Motor neuron (in vitro differentiated cells): ENCODE results near the gene PPP1R13B. TPM values are rescaled to one million over a fixed set of nuclear protein-coding genes. Genes with fewer than 3 reads are reported as not detected.
"Not testable (repeated sequence)": the region's sequence is repeated elsewhere in the genome, so short reads cannot be mapped to it uniquely, and the experiment has no call there.

ENCODE experiments used
- ATAC-seq, 8 experiments: fragments of 200-7000 bp; cut with Tn5 transposase; replicated peaks in 6 of 8; 2 replicates each; pipeline ENCODE4 v1.8.0; 2021; ENCODE audit warnings: mild to moderate bottlenecking in 8 of 8, moderate library complexity in 8 of 8
- H3K27ac ChIP-seq, 2 donors: fragments of 250-450 bp; sonication (Bioruptor Pico); 2 replicates each; pipeline ENCODE4 v1.9.0; 2021; ENCODE audit warnings: antibody characterized with exemption in 2 of 2, mild to moderate bottlenecking in 2 of 2, moderate library complexity in 1 of 2
- H3K4me1 ChIP-seq, 2 donors: fragments of 250-450 bp; sonication (Bioruptor Pico); replicated peaks in 1 of 2; 2 replicates each; pipeline ENCODE4 v1.6.1; 2021; ENCODE audit warnings: antibody characterized with exemption in 2 of 2, mild to moderate bottlenecking in 2 of 2, moderate library complexity in 1 of 2
- H3K4me3 ChIP-seq, 5 donors: fragments of 250-450 bp; sonication (Bioruptor Pico); 2 replicates each; pipeline ENCODE4 v1.9.0; 2021; ENCODE audit warnings: antibody characterized with exemption in 5 of 5, mild to moderate bottlenecking in 5 of 5, moderate library complexity in 4 of 5
- WGBS, 10 experiments: fragments of 450-650 bp; shearing (Covaris generic); methylation state at CpG; one replicate each; pipeline ENCODE4 v1.0.0; 2022; 5-methylcytosine and 5-hydroxymethylcytosine counted together
- in situ Hi-C, 9 experiments: fragments of 400-800 bp; cut with MboI; loops; one replicate each; pipeline ENCODE4 v1.15.0; 2021; ENCODE audit warnings: low sequenced_read_pairs in 9 of 9, low pct_unique_long_range_greater_than_20kb in 2 of 9; ENCODE audit not compliant: unreplicated experiment in 9 of 9
- total RNA-seq, 8 experiments: library from RNA; unstranded; fragments of 300-600 nt; gene quantifications; 2 replicates each; pipeline versions ENCODE4 v1.2.3 to v1.2.4, GENCODE V29; 2022

PPP1R13B gene
- total RNA-seq, 8 experiments from 2014 or later = 3.0 to 10.6 (median 8.6) TPM

DNA sequence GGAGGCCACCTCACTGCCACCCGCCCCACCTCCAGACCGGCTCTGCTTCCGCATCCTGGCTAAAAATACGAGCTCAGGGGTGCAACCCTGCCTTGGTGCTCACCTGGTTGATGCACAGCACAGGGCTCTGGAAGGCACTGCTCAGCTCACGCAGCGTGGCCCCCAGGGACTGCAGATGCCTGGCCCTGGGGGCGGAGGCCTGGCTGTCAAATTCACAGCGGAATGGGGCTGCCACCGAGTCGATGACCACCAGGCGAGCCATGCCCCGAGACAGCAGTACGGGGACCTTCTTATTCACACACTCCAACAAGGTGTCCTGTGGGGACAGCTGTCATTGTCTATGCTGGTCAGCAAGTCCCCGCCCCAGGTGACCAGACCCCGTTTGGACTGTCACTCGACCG lies 148.1 kb downstream of the PPP1R13B start:
- no peaks in the 10 kb centered on the region for H3K4me1 ChIP-seq
- in situ Hi-C loops = no loop called here
- H3K27ac ChIP-seq = no peak overlapping the region
- no peak overlapping the region for H3K4me3 ChIP-seq
- WGBS, 10 experiments = 100% methylated on average over 1 to 3 of the region's 17 CpGs; no CpG with 5 or more reads in 6 of the 10 experiments
- ATAC-seq = peak in 1 of 8 experiments; percentile 7

DNA sequence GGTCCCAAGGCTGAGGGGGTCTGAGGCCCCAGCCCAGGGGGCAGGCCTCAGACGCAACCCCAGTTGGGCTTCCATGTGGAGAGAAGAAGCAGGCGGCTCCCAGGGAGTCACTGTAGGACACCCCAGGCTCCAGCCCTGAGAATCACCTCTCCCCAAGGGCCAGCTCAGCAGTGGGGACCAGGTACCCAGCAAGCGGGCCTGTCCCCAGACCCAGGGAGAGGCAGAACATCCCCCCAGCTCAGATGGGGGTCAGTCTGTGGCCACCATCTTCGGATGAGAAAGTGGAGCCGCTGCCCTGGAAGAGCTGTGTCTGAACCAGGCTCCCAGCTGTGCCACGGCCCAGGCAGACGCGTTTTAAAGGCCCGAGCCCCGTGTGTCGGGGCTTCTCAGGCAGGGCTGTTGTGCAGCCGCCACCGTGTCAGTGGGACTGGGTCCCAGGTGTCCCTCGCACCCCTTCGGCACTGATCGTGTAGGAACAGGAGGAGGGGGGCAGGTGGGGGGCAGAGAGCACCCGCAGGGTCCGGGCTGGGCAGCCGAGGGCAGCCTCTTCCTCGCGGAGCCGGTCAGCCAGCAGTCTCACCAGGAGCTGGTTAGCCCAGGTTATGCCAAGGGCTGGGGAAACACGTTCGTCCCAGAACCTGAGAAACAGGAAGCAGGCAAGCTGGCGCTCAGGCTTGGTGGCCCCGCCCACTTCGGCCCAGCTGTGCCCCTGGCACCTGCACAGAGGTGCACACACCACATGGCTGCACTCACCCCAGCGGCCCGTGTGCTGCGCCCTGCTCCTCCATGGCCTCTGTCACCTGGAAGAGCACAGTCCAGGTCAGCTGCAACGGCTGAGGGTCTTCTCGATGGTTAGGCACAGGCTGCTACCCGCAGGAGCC lies 148.8 kb downstream of the PPP1R13B start:
- Histone ChIP-seq H3K27ac (no peak overlapping the region), H3K4me1 (no peaks in the 10 kb centered on the region), H3K4me3 (no peak overlapping the region)
- ATAC-seq = peak in 2 of 8 experiments; percentile 5 to 12
- WGBS, 10 experiments = 84 to 100% methylated on average over 3 to 5 of the region's 33 CpGs; no CpG with 5 or more reads in 8 of the 10 experiments
- in situ Hi-C loops = no loop called here

DNA sequence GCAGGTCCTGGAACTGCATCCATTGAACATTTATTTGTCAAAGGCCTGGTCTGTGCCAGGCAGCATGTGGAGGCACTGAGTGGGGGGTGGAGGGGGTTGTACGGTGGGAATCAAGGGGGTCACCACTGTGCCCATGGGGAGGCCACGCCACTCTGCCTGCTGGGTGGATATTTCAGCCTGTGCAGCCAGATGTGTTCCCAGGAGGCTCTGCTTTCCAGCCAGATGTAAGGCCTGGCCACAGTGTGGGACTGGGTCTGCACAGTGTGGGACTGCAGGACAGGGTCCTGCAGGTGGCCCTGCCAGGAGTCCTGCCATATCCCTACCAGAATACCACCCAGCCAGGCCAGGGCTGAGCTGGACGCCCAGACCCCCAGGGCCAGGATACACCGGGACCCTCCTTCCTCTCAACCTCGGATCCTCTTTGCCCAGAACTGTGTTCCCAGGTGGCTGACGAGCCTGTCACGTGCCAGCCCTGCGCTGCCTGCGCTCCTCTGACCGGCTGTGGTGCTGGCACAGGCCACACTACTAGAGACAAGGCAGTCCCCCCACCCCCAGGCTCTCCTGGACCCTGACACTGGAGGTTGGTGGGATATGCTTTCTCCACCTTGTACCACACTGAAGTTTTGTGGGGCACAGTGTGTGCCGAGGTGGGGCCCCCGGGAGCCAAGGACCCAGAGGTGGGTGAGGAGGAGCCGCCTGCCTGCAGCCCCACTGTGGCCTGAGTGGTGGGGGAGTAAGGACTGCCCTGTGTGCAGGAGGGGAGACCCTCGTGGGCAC lies 149.6 kb downstream of the PPP1R13B start:
- H3K4me1 ChIP-seq = no peaks in the 10 kb centered on the region
- WGBS, 10 experiments = 93 to 100% methylated on average over 1 to 3 of the region's 14 CpGs; no CpG with 5 or more reads in 8 of the 10 experiments

DNA sequence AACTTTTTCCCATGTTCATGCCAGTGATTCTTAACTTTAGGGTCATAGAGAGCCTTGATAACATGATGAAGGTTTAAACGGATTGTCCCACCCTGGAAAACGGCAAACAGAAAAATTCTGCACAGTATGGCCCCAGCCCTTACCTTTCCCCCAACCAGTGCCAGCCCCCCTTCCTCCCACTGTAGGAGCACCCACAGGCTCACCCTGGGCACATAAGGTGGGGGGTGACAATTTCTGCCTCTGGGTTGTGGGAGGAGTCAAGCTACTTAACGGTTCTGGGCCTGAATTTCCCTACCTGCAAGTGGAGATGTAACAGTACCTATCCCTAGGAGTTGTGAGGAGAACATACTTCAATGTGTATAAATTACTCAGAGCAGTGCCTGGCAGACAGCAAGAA lies 150.2 kb downstream of the PPP1R13B start:
- ATAC-seq = peak in 2 of 8 experiments; percentile 12 to 16
- Histone ChIP-seq H3K27ac (no peak overlapping the region), H3K4me3 (no peak overlapping the region), H3K4me1 (no peaks in the 10 kb centered on the region)
- in situ Hi-C loops = no loop called here
- WGBS, 10 experiments = 6 to 83% (median 58%) methylated on average over 1 to 3 of the region's 3 CpGs; no CpG with 5 or more reads in 5 of the 10 experiments

More for the DNA sequence above, 149.6 kb downstream of the PPP1R13B start:
- in situ Hi-C loops = no loop called here
- Histone ChIP-seq H3K27ac (no peak overlapping the region), H3K4me3 (no peak overlapping the region)
- ATAC-seq = peak in 2 of 8 experiments; percentile 8

DNA sequence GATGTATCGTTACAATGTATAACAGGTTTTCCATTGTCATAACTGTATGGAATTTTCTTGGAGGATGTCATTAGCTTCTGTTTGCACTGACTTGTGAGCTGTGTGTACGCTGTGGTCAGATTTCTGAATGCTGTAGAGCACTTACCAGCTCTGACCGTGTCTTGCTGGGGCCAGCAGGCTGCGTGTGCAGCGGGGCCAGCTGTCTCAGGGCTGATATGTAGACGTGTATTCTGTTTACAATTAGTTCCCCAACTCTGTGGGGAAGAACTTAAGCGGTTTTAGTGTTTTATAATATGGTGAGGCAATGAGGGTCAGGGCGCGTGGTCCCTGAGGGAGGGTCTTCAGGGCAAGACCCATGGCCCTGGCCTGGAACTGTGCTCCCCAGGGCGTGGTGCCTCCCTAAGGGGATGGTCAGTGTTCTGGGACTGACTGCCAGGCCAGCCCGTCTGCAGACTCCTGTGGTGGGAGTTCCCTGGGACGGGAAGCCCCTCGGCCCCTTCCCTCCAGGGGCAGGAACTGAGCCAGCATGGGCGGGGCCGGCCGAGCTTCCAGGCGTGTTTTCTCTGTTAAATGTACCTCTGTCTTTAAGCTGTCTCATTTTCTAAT lies 150.8 kb downstream of the PPP1R13B start:
- 0 to 78% (median 46%) methylated on average over 2 to 8 of the region's 17 CpGs; no CpG with 5 or more reads in 2 of the 10 experiments for WGBS, 10 experiments
- in situ Hi-C loops = no loop called here
- ATAC-seq = peak in 5 of 8 experiments; percentile 52 to 79 (median 58)
- Histone ChIP-seq H3K4me3 (no peak overlapping the region), H3K4me1 (no peaks in the 10 kb centered on the region), H3K27ac (no peak overlapping the region)

DNA sequence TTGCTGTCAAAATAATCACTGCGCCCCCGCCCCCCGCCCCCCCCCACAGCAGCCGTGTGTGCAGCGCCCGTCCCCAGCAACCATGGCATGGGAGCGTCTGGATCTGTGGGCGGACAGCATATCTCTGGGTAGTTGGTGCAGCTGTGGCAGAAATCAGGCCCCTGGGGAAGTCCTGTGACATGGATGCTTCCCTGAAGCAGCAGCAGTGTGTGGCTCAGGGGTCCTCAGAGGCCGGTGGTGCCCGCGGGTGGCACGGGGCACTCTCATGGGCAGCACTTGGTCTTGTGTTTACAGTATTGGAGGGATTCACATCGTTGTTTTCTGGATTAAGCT lies 151.3 kb downstream of the PPP1R13B start:
- WGBS, 10 experiments = 80% methylated on average over 2 of the region's 13 CpGs; no CpG with 5 or more reads in 9 of the 10 experiments
- Histone ChIP-seq H3K4me3 (no peak overlapping the region), H3K27ac (no peak overlapping the region), H3K4me1 (no peaks in the 10 kb centered on the region)
- in situ Hi-C loops = no loop called here
- peak in 2 of 8 experiments; percentile 6 to 38 for ATAC-seq

DNA sequence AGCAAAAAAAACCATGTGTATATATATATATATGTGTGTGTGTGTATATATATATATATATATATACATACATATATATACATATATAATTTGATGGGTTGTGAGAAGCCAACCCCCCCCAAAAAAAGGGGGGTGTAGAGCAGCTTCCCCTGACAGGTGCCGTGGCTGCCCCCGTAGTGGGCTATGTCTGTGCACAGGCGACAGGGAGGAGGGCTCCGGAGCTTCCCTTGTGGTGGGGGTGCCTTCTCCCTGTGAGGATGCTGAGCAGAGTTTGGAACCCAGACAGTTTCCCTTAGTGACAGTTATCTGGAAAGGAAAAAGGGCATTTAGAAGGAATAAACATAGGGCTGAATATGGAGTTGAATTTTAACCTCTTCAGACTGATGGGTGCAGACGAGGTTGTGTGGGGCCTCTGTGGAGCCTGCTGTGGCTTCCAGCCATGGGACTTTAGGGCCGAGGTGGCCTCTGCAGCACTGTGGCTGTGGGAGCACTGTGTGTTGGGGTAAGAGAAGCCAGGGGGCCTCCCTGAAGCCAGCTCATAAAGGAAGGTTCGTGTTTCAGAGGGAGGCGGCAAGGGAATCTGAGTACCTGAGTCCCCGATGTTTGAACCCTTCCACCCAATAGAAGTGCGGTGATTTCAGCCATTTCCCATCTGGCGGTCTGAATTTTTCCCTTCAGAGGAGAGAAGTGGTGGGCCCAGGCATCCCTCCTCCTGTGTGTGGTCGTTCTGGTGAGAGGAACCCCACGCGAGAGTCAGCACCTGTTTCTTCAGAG lies 151.9 kb downstream of the PPP1R13B start:
- no peak overlapping the region for H3K27ac ChIP-seq

DNA sequence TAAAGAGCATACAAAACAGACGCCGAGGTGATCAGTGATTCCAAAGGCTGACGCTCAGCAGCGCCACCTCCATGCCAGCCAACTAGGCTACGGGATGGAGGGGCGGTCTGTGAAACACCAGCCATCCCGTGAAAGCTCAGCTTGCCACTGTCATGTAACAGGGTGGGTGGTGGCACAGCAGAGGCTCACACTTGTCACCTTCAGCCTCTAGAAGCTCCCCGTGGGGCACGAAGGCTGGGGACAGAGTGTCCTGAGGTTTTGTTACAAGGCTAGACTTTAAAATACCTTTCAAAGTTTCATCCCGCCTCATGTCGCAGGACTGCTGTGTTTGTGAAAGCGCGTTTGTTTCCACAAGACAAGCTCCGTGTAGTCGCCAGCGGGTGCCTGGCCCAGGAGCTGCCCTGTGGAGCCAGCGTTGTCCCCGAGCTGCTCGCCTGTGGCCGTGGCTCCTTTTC lies 152.8 kb downstream of the PPP1R13B start:
- no peak overlapping the region for H3K4me3 ChIP-seq
- no peak for ATAC-seq
- no peaks in the 10 kb centered on the region for H3K4me1 ChIP-seq
- in situ Hi-C loops = no loop called here
- WGBS, 10 experiments = 70 to 100% (median 94%) methylated on average over 1 to 15 of the region's 20 CpGs; no CpG with 5 or more reads in 2 of the 10 experiments
- no peak overlapping the region for H3K27ac ChIP-seq

More for the DNA sequence above, 151.9 kb downstream of the PPP1R13B start:
- in situ Hi-C loops = no loop called here
- Histone ChIP-seq H3K4me1 (no peaks in the 10 kb centered on the region), H3K4me3 (no peak overlapping the region)
- peak in 1 of 8 experiments; percentile 5 for ATAC-seq
- 67 to 96% (median 76%) methylated on average over 2 to 4 of the region's 14 CpGs; no CpG with 5 or more reads in 6 of the 10 experiments for WGBS, 10 experiments

DNA sequence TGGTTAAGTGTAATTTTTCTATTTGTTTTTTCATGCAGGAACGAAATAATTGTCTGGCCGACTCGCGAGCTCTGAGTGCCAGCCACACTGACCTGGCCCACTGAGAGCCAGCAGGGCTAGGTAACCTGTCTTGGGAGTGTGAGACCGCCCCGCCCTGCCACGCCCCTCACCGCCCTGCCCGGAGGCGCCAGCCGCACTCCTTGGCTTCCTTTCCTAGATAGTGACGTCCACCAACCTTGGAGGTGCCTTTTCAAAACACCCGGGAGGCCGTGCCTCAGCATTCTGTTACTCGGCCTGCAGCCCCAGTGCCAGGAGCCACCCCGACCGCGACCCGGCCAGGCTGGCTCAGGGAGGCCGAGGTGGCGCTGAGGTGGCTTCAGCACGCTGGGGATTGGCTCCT lies 153.9 kb downstream of the PPP1R13B start:
- no peak for ATAC-seq
- in situ Hi-C loops = no loop called here
- Histone ChIP-seq H3K4me3 (no peak overlapping the region), H3K4me1 (no peaks in the 10 kb centered on the region), H3K27ac (no peak overlapping the region)
- 80 to 100% (median 90%) methylated on average over 1 to 11 of the region's 22 CpGs; no CpG with 5 or more reads in 4 of the 10 experiments for WGBS, 10 experiments

DNA sequence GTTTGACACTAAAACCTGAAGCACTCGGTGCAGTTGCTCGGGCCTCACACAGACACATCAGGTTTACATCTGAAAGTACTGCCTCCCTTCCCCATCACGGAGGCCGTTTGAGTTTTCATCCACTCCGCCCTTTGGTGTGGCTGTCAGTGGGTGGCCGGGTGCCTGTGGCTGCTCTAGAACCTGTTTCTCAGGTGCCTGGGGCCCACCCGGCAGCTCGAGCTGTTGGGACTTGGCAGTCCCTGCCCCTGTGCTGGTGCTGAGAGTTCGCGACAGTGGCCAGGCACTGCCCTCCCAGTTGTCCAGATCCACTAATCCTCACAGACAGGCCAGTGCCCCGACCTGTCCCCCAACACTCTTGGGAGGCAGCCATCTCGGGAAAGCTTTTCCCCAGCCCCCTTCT lies 154.5 kb downstream of the PPP1R13B start:
- no peak for ATAC-seq

DNA sequence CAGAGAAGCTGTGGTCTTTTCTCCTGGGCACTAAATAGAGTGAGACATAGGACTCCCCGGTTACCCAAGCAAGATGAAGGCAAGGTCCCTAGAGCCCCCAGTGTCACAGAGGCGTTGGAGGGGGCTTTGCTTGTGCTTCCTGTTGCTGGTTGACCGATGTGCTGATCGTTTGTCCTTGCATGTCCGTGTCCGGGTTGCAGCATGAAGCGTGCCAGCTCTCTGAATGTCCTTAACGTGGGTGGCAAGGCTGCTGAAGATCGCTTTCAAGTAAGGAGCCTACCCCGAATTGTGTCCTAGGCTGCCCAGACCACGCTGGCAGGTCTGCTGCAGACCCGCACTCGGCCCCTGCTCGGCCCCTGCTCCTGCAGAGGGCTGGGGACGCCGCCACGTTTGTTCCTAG lies 155.2 kb downstream of the PPP1R13B start:
- in situ Hi-C loops = no loop called here
- WGBS, 10 experiments = 90 to 100% (median 97%) methylated on average over 1 to 11 of the region's 17 CpGs; no CpG with 5 or more reads in 2 of the 10 experiments
- H3K4me3 ChIP-seq = no peak overlapping the region
- no peak for ATAC-seq
- no peaks in the 10 kb centered on the region for H3K4me1 ChIP-seq
- no peak overlapping the region for H3K27ac ChIP-seq

More for the DNA sequence above, 154.5 kb downstream of the PPP1R13B start:
- no peak overlapping the region for H3K27ac ChIP-seq
- no peak overlapping the region for H3K4me3 ChIP-seq
- WGBS, 10 experiments = 75 to 100% (median 88%) methylated on average over 1 to 6 of the region's 12 CpGs; no CpG with 5 or more reads in 2 of the 10 experiments
- in situ Hi-C loops = no loop called here
- H3K4me1 ChIP-seq = no peaks in the 10 kb centered on the region

DNA sequence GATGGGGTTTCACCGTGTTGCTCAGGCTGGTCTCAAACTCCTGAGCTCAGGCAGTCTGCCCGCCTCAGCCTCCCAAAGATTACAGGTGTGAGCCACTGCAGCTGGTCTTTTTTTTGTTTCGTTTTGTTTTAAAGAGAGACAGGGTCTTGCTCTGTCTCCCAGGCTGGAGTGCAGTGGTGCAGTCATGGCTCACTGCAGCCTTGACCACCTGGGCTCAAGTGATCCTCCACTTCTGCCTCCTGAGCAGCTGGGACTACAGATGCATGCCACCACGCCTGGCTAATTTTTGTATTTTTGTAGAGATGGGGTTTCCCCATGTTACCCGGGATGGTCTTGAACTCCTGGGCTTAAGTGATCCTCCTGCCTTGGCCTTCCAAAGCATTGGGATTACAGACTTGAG lies 155.7 kb downstream of the PPP1R13B start:
- in situ Hi-C loops, H3K4me3 ChIP-seq, H3K27ac ChIP-seq, H3K4me1 ChIP-seq, ATAC-seq: not testable (repeated sequence)
- WGBS, 10 experiments = 92 to 100% (median 96%) methylated on average over 1 to 3 of the region's 5 CpGs; no CpG with 5 or more reads in 5 of the 10 experiments
